ENCODE data around the gene LOXHD1. TPM values are rescaled to one million over a fixed set of nuclear protein-coding genes. Genes with fewer than 3 reads are reported as not detected.

The LOXHD1 gene
- total RNA-seq, 1 experiment from 2014 or later: 0.35 TPM

GRCh38 chr18:46632401-46633071, 24.5 kb downstream of the LOXHD1 start:
- peaks cover 25% of the 10 kb centered on the region for H3K9me3 Mint-ChIP-seq
- no peaks in the 10 kb centered on the region for H3K36me3 Mint-ChIP-seq
- ChIA-PET CTCF (interaction anchor here (2.4 kb wide), 1 partner anchor 25 kb away, joined by 10 read pairs; no protein-coding TSS in a partner anchor), POLR2A (no interaction called here)
- H3K27me3 Mint-ChIP-seq (ENCODE audit: low read depth): peaks cover 5% of the 10 kb centered on the region; the same call in 1 of the 2 replicates
- no peak overlapping the region for H3K4me3 Mint-ChIP-seq
- DNase-seq (ENCODE audit: low spot score) (no peak), ATAC-seq (no peak)
- no peak overlapping the region for H3K27ac Mint-ChIP-seq
- no peaks in the 10 kb centered on the region for H3K4me1 Mint-ChIP-seq
- TF ChIP-seq NFYB (CRISPR knock-in tag; conservative IDR thresholded peaks at IDR 0.05; ENCODE audit: low read depth): no peak
- no peak for TF ChIP-seq RELA (CRISPR knock-in tag; IDR thresholded peaks at IDR 0.05; ENCODE audit: borderline replicate concordance)
- no peak for TF ChIP-seq MYBL2 (CRISPR knock-in tag; IDR thresholded peaks at IDR 0.05)
- TF ChIP-seq USF1 (CRISPR knock-in tag; IDR thresholded peaks at IDR 0.05): no peak

- ATAC-seq (no peak), DNase-seq (ENCODE audit: low spot score) (no peak)
- peaks cover 2% of the 10 kb centered on the region; the same call in 1 of the 2 replicates for H3K27me3 Mint-ChIP-seq (ENCODE audit: low read depth)
- no peak overlapping the region for H3K4me3 Mint-ChIP-seq
- CTCF ChIA-PET: interaction anchor here (2.4 kb wide), 1 partner anchor 27 kb away, joined by 10 read pairs; no protein-coding TSS in a partner anchor
- no peaks in the 10 kb centered on the region for H3K36me3 Mint-ChIP-seq
- no peak overlapping the region for H3K27ac Mint-ChIP-seq
- POLR2A ChIA-PET: no interaction called here
- TF ChIP-seq, protein P1, sequence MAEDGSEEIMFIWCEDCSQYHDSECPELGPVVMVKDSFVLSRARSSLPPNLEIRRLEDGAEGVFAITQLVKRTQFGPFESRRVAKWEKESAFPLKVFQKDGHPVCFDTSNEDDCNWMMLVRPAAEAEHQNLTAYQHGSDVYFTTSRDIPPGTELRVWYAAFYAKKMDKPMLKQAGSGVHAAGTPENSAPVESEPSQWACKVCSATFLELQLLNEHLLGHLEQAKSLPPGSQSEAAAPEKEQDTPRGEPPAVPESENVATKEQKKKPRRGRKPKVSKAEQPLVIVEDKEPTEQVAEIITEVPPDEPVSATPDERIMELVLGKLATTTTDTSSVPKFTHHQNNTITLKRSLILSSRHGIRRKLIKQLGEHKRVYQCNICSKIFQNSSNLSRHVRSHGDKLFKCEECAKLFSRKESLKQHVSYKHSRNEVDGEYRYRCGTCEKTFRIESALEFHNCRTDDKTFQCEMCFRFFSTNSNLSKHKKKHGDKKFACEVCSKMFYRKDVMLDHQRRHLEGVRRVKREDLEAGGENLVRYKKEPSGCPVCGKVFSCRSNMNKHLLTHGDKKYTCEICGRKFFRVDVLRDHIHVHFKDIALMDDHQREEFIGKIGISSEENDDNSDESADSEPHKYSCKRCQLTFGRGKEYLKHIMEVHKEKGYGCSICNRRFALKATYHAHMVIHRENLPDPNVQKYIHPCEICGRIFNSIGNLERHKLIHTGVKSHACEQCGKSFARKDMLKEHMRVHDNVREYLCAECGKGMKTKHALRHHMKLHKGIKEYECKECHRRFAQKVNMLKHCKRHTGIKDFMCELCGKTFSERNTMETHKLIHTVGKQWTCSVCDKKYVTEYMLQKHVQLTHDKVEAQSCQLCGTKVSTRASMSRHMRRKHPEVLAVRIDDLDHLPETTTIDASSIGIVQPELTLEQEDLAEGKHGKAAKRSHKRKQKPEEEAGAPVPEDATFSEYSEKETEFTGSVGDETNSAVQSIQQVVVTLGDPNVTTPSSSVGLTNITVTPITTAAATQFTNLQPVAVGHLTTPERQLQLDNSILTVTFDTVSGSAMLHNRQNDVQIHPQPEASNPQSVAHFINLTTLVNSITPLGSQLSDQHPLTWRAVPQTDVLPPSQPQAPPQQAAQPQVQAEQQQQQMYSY (CRISPR knock-in tag; IDR thresholded peaks at IDR 0.05): no peak
- TF ChIP-seq CBFB (CRISPR knock-in tag; IDR thresholded peaks at IDR 0.05; ENCODE audit: low read depth) (no peak), RELA (CRISPR knock-in tag; IDR thresholded peaks at IDR 0.05; ENCODE audit: borderline replicate concordance) (no peak), TEAD1 (CRISPR knock-in tag; IDR thresholded peaks at IDR 0.05) (no peak), SOX15 (CRISPR knock-in tag; IDR thresholded peaks at IDR 0.05) (no peak), JAZF1 (CRISPR knock-in tag; IDR thresholded peaks at IDR 0.05) (no peak), ZSCAN18 (CRISPR knock-in tag; IDR thresholded peaks at IDR 0.05) (no peak), ZNF219 (CRISPR knock-in tag; IDR thresholded peaks at IDR 0.05; ENCODE audit: borderline replicate concordance) (no peak), MAX (CRISPR knock-in tag; IDR thresholded peaks at IDR 0.05) (no peak), ZNF121 (CRISPR knock-in tag; IDR thresholded peaks at IDR 0.05) (no peak)
- TF ChIP-seq, protein P2, sequence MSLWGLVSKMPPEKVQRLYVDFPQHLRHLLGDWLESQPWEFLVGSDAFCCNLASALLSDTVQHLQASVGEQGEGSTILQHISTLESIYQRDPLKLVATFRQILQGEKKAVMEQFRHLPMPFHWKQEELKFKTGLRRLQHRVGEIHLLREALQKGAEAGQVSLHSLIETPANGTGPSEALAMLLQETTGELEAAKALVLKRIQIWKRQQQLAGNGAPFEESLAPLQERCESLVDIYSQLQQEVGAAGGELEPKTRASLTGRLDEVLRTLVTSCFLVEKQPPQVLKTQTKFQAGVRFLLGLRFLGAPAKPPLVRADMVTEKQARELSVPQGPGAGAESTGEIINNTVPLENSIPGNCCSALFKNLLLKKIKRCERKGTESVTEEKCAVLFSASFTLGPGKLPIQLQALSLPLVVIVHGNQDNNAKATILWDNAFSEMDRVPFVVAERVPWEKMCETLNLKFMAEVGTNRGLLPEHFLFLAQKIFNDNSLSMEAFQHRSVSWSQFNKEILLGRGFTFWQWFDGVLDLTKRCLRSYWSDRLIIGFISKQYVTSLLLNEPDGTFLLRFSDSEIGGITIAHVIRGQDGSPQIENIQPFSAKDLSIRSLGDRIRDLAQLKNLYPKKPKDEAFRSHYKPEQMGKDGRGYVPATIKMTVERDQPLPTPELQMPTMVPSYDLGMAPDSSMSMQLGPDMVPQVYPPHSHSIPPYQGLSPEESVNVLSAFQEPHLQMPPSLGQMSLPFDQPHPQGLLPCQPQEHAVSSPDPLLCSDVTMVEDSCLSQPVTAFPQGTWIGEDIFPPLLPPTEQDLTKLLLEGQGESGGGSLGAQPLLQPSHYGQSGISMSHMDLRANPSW (CRISPR knock-in tag; conservative IDR thresholded peaks at IDR 0.05; ENCODE audit: low read depth): no peak
- TF ChIP-seq, protein P3, sequence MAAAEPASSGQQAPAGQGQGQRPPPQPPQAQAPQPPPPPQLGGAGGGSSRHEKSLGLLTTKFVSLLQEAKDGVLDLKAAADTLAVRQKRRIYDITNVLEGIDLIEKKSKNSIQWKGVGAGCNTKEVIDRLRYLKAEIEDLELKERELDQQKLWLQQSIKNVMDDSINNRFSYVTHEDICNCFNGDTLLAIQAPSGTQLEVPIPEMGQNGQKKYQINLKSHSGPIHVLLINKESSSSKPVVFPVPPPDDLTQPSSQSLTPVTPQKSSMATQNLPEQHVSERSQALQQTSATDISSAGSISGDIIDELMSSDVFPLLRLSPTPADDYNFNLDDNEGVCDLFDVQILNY (CRISPR knock-in tag; IDR thresholded peaks at IDR 0.05): no peak
- TF ChIP-seq, protein P4, sequence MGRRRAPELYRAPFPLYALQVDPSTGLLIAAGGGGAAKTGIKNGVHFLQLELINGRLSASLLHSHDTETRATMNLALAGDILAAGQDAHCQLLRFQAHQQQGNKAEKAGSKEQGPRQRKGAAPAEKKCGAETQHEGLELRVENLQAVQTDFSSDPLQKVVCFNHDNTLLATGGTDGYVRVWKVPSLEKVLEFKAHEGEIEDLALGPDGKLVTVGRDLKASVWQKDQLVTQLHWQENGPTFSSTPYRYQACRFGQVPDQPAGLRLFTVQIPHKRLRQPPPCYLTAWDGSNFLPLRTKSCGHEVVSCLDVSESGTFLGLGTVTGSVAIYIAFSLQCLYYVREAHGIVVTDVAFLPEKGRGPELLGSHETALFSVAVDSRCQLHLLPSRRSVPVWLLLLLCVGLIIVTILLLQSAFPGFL (CRISPR knock-in tag; IDR thresholded peaks at IDR 0.05; ENCODE audit: borderline replicate concordance): no peak
- TF ChIP-seq, protein P5, sequence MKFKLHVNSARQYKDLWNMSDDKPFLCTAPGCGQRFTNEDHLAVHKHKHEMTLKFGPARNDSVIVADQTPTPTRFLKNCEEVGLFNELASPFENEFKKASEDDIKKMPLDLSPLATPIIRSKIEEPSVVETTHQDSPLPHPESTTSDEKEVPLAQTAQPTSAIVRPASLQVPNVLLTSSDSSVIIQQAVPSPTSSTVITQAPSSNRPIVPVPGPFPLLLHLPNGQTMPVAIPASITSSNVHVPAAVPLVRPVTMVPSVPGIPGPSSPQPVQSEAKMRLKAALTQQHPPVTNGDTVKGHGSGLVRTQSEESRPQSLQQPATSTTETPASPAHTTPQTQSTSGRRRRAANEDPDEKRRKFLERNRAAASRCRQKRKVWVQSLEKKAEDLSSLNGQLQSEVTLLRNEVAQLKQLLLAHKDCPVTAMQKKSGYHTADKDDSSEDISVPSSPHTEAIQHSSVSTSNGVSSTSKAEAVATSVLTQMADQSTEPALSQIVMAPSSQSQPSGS (CRISPR knock-in tag; IDR thresholded peaks at IDR 0.05; ENCODE audit: borderline replicate concordance, low read depth): no peak
- TF ChIP-seq, protein P6, sequence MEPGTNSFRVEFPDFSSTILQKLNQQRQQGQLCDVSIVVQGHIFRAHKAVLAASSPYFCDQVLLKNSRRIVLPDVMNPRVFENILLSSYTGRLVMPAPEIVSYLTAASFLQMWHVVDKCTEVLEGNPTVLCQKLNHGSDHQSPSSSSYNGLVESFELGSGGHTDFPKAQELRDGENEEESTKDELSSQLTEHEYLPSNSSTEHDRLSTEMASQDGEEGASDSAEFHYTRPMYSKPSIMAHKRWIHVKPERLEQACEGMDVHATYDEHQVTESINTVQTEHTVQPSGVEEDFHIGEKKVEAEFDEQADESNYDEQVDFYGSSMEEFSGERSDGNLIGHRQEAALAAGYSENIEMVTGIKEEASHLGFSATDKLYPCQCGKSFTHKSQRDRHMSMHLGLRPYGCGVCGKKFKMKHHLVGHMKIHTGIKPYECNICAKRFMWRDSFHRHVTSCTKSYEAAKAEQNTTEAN (CRISPR knock-in tag; IDR thresholded peaks at IDR 0.05): no peak
- TF ChIP-seq, protein P7, sequence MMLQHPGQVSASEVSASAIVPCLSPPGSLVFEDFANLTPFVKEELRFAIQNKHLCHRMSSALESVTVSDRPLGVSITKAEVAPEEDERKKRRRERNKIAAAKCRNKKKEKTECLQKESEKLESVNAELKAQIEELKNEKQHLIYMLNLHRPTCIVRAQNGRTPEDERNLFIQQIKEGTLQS (CRISPR knock-in tag; conservative IDR thresholded peaks at IDR 0.05): no peak
- 0 out of 2 replicates have a peak, but pooled peaks cover 3% of the 10 kb centered on the region for H3K4me1 Mint-ChIP-seq
- H3K9me3 Mint-ChIP-seq: peaks cover 25% of the 10 kb centered on the region
Measured at GRCh38 chr18:46630991-46631390, 26.0 kb downstream of the LOXHD1 start.
